HEK293 (cell line): Measurements from ENCODE around the gene MRPL20.

Experiments used
- CTCF ChIA-PET: fragments of 350-600 bp; formaldehyde crosslinking; extraction: SDS; loops from one replicate; lab custom pipeline; 2021; ENCODE audit warnings: antibody characterized with exemption; lab: Yijun Ruan, JAX
- POLR2A ChIA-PET: fragments of 300-600 bp; formaldehyde crosslinking; extraction: SDS; loops from one replicate; lab custom pipeline; 2020; ENCODE audit warnings: antibody characterized with exemption, inconsistent platforms; lab: Yijun Ruan, JAX
- H3K27ac ChIP-seq: fragments of 200-500 bp; sonication (Bioruptor generic); 2 replicates; pipeline ENCODE4 v1.5.1; 2014; ENCODE audit warnings: low read depth, low read length, control low read depth, inconsistent platforms; ENCODE audit errors: extremely low read depth
- H3K36me3 ChIP-seq, 2 experiments: fragments of 200-500 bp in 1 of 2; sonication (Bioruptor generic) in 1 of 2; 1 replicate in 1 of 2; 2 replicates in 1 of 2; pipeline ENCODE4 v1.5.1; 2014 to 2017; ENCODE audit warnings: inconsistent platforms in 2 of 2, low read length in 2 of 2; ENCODE audit not compliant: control insufficient read depth in 2 of 2, insufficient read depth in 1 of 2
- H3K4me1 ChIP-seq: fragments of 200-500 bp; sonication (Bioruptor generic); 2 replicates; pipeline ENCODE4 v1.5.1; 2014; ENCODE audit warnings: mild to moderate bottlenecking, low read length, inconsistent platforms; ENCODE audit not compliant: control insufficient read depth, insufficient read depth
- H3K4me3 ChIP-seq: 2 replicates; pipeline ENCODE4 v1.5.1; 2011; ENCODE audit warnings: low read depth, mild to moderate bottlenecking, control low read depth, low read length, moderate library complexity
- H3K9me3 ChIP-seq: fragments of 200-500 bp; sonication (Bioruptor generic); 2 replicates; pipeline ENCODE4 v1.5.1; 2014; ENCODE audit warnings: low read depth, low read length, inconsistent platforms; ENCODE audit not compliant: control insufficient read depth, insufficient read depth
- GFI1B ChIP-seq: fragments of 450-650 bp; formaldehyde crosslinking; IDR thresholded peaks from 2 replicates; pipeline ENCODE4 v1.5.1; 2016; ENCODE audit warnings: missing biosample characterization, missing genetic modification characterization
- GLIS2 ChIP-seq: fragments of 450-650 bp; formaldehyde crosslinking; IDR thresholded peaks from 2 replicates; pipeline ENCODE4 v1.5.1; 2016; ENCODE audit warnings: missing biosample characterization, missing genetic modification characterization
- KLF7 ChIP-seq: fragments of 450-650 bp; formaldehyde crosslinking; IDR thresholded peaks from 2 replicates; pipeline ENCODE4 v1.5.1; 2016; ENCODE audit warnings: missing biosample characterization, missing genetic modification characterization, borderline replicate concordance
- KLF9 ChIP-seq: fragments of 450-650 bp; formaldehyde crosslinking; IDR thresholded peaks from 2 replicates; pipeline ENCODE4 v1.5.1; 2016; ENCODE audit warnings: missing biosample characterization, missing genetic modification characterization, low read depth
- MYNN ChIP-seq: fragments of 450-650 bp; formaldehyde crosslinking; IDR thresholded peaks from 2 replicates; pipeline ENCODE4 v1.5.1; 2016; ENCODE audit warnings: missing biosample characterization, missing genetic modification characterization, borderline replicate concordance
- PRDM1 ChIP-seq: fragments of 450-650 bp; formaldehyde crosslinking; IDR thresholded peaks from 2 replicates; pipeline ENCODE4; 2016; ENCODE audit warnings: missing biosample characterization, missing genetic modification characterization
- ZBTB20 ChIP-seq: fragments of 450-650 bp; formaldehyde crosslinking; IDR thresholded peaks from 2 replicates; pipeline ENCODE4 v1.5.1; 2016; ENCODE audit warnings: missing biosample characterization, missing genetic modification characterization
- ZNF146 ChIP-seq: fragments of 450-650 bp; formaldehyde crosslinking; IDR thresholded peaks from 2 replicates; pipeline ENCODE4 v1.5.1; 2016; ENCODE audit warnings: missing biosample characterization, missing genetic modification characterization
- ZNF214 ChIP-seq: fragments of 450-650 bp; formaldehyde crosslinking; IDR thresholded peaks from 2 replicates; pipeline ENCODE4 v1.5.1; 2017; ENCODE audit warnings: missing biosample characterization, mild to moderate bottlenecking, missing genetic modification characterization, borderline replicate concordance
- ZNF341 ChIP-seq: fragments of 450-650 bp; formaldehyde crosslinking; IDR thresholded peaks from 2 replicates; pipeline ENCODE4; 2016; ENCODE audit warnings: low read depth, missing biosample characterization, missing genetic modification characterization
- ZNF354C ChIP-seq: fragments of 450-650 bp; formaldehyde crosslinking; IDR thresholded peaks from 2 replicates; pipeline ENCODE4 v1.5.1; 2016; ENCODE audit warnings: missing biosample characterization, missing genetic modification characterization, low read depth, borderline replicate concordance
- ZNF391 ChIP-seq: fragments of 450-650 bp; formaldehyde crosslinking; IDR thresholded peaks from 2 replicates; pipeline ENCODE4 v1.5.1; 2016; ENCODE audit warnings: low read depth, missing biosample characterization, missing genetic modification characterization, borderline replicate concordance
- ZNF433 ChIP-seq: fragments of 450-650 bp; formaldehyde crosslinking; IDR thresholded peaks from 2 replicates; pipeline ENCODE4 v1.5.1; 2016; ENCODE audit warnings: missing biosample characterization, missing genetic modification characterization, low read depth
- ZNF501 ChIP-seq: fragments of 450-650 bp; formaldehyde crosslinking; IDR thresholded peaks from 2 replicates; pipeline ENCODE4 v1.5.1; 2016; ENCODE audit warnings: missing biosample characterization, missing genetic modification characterization
- ZNF521 ChIP-seq: fragments of 450-650 bp; formaldehyde crosslinking; IDR thresholded peaks from 2 replicates; pipeline ENCODE4 v1.5.1; 2017; ENCODE audit warnings: missing biosample characterization, mild to moderate bottlenecking, missing genetic modification characterization
- ZNF621 ChIP-seq: fragments of 450-650 bp; formaldehyde crosslinking; IDR thresholded peaks from 2 replicates; pipeline ENCODE4 v1.5.1; 2017; ENCODE audit warnings: missing biosample characterization, missing genetic modification characterization
- ZNF670 ChIP-seq: fragments of 450-650 bp; formaldehyde crosslinking; IDR thresholded peaks from 2 replicates; pipeline ENCODE4 v1.5.1; 2016; ENCODE audit warnings: missing biosample characterization, missing genetic modification characterization, low read depth
- TF ChIP-seq, protein P1 (sequence below): sonication (generic); formaldehyde crosslinking; IDR thresholded peaks from 2 replicates; pipeline ENCODE4 v1.8.1; 2022; ENCODE audit warnings: mild to moderate bottlenecking, moderate library complexity, missing genetic modification reagents
- TF ChIP-seq, protein P2 (sequence below): fragments of 450-650 bp; formaldehyde crosslinking; IDR thresholded peaks from 2 replicates; pipeline ENCODE4 v1.5.1; 2016; ENCODE audit warnings: missing biosample characterization, missing genetic modification characterization
- TF ChIP-seq, protein P3 (sequence below): fragments of 450-650 bp; formaldehyde crosslinking; IDR thresholded peaks from 2 replicates; pipeline ENCODE4 v1.5.1; 2016; ENCODE audit warnings: missing biosample characterization, missing genetic modification characterization
- TF ChIP-seq, protein P4 (sequence below): fragments of 450-650 bp; formaldehyde crosslinking; optimal IDR thresholded peaks from 2 replicates; pipeline ENCODE3; 2016; ENCODE audit warnings: missing biosample characterization, mild to moderate bottlenecking, missing genetic modification characterization
- TF ChIP-seq, protein P5 (sequence below): fragments of 450-650 bp; formaldehyde crosslinking; IDR thresholded peaks from 2 replicates; pipeline ENCODE4 v1.5.1; 2016; ENCODE audit warnings: missing biosample characterization, missing genetic modification characterization, low read depth
- TF ChIP-seq, protein P6 (sequence below): fragments of 450-650 bp; formaldehyde crosslinking; IDR thresholded peaks from 2 replicates; pipeline ENCODE4 v1.5.1; 2016; ENCODE audit warnings: missing biosample characterization, missing genetic modification characterization

The MRPL20 gene

DNA sequence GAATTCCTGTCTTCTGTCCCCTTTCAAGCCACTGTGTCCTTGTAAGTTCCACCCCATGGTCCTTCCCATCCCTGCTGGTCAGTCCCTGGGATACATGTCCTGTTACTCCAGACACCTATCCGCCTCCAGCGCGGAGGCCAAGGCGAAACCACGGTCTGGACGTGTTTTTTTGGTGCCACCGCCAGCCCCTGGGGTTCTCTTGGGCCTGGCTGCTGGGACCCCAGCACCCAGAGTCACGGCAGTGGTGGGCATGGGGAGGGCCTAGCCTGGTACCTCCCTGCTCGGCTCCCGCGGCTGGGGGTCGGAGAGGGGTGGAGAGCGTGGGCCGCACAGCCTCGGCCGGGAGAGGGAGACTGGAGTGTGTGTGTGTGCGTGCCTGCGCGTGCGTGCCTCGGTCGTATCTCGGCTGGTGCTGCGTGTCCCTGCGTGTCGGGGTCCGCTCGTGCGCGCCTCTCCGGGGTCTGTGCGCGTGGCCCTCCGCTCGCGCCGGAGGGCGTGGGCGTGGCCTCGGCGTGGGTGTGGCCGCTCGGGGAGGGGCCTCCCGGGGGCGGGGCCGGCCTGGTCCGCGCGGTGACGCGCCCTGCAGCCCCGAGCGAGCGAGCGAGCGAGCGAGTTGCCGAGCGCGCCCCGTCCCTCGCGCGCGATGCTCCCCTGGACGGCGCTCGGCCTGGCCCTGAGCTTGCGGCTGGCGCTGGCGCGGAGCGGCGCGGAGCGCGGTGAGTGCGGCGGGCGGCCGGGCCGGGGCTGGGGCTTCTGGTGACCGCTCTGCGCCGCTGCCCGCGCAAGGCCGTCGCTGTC is 28.2 kb upstream of the MRPL20 start, which contains the start of gene VWA1 (continued):
- TF ChIP-seq, protein P1, sequence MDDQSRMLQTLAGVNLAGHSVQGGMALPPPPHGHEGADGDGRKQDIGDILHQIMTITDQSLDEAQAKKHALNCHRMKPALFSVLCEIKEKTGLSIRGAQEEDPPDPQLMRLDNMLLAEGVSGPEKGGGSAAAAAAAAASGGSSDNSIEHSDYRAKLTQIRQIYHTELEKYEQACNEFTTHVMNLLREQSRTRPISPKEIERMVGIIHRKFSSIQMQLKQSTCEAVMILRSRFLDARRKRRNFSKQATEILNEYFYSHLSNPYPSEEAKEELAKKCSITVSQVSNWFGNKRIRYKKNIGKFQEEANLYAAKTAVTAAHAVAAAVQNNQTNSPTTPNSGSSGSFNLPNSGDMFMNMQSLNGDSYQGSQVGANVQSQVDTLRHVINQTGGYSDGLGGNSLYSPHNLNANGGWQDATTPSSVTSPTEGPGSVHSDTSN (CRISPR knock-in tag): 0 out of 2 replicates have a peak, but pooled peaks have one; percentile 63
- TF ChIP-seq, protein P2, sequence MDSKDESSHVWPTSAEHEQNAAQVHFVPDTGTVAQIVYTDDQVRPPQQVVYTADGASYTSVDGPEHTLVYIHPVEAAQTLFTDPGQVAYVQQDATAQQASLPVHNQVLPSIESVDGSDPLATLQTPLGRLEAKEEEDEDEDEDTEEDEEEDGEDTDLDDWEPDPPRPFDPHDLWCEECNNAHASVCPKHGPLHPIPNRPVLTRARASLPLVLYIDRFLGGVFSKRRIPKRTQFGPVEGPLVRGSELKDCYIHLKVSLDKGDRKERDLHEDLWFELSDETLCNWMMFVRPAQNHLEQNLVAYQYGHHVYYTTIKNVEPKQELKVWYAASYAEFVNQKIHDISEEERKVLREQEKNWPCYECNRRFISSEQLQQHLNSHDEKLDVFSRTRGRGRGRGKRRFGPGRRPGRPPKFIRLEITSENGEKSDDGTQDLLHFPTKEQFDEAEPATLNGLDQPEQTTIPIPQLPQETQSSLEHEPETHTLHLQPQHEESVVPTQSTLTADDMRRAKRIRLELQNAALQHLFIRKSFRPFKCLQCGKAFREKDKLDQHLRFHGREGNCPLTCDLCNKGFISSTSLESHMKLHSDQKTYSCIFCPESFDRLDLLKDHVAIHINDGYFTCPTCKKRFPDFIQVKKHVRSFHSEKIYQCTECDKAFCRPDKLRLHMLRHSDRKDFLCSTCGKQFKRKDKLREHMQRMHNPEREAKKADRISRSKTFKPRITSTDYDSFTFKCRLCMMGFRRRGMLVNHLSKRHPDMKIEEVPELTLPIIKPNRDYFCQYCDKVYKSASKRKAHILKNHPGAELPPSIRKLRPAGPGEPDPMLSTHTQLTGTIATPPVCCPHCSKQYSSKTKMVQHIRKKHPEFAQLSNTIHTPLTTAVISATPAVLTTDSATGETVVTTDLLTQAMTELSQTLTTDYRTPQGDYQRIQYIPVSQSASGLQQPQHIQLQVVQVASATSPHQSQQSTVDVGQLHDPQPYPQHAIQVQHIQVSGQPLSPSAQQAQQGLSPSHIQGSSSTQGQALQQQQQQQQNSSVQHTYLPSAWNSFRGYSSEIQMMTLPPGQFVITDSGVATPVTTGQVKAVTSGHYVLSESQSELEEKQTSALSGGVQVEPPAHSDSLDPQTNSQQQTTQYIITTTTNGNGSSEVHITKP (tag by site-specific recombination): no peak
- TF ChIP-seq ZNF146 (tag by site-specific recombination) (no peak), KLF7 (tag by site-specific recombination) (0 out of 2 replicates have a peak, but pooled peaks have one; percentile 15), ZNF501 (tag by site-specific recombination) (no peak), ZNF341 (tag by site-specific recombination) (no peak), ZBTB20 (tag by site-specific recombination) (no peak), KLF9 (tag by site-specific recombination) (peak; percentile 93)

DNA sequence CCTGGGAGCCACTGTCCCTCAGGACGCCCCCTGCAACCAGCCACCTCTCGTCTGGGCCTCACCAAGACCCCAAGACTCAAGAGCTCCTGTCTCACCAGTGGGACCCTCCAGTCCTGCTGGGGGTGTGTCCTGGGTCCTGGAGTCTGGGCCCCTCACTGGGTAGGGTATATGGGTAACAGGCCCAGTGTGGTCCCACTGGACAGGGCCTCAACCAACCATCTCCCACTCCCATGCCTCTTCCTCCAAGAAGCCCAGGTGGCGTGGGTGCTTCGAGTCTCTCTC is 27.7 kb upstream of the MRPL20 start:
- no peaks in the 10 kb centered on the region for H3K4me1 ChIP-seq
- no peak overlapping the region for H3K27ac ChIP-seq
- POLR2A ChIA-PET: interaction anchor here (1.0 kb wide), 1 partner anchor 27 kb away, joined by 4 read pairs; the partner anchor contains the start of gene MRPL20
- H3K36me3 ChIP-seq: peaks cover 0 to 9% of the 10 kb centered on the region in 2 experiments; a peak in 1 of 3 replicates
- CTCF ChIA-PET: no interaction called here
- no peak overlapping the region for H3K4me3 ChIP-seq
- TF ChIP-seq GLIS2 (tag by site-specific recombination): no peak
- no peak for TF ChIP-seq PRDM1 (tag by site-specific recombination)
- TF ChIP-seq, protein P3, sequence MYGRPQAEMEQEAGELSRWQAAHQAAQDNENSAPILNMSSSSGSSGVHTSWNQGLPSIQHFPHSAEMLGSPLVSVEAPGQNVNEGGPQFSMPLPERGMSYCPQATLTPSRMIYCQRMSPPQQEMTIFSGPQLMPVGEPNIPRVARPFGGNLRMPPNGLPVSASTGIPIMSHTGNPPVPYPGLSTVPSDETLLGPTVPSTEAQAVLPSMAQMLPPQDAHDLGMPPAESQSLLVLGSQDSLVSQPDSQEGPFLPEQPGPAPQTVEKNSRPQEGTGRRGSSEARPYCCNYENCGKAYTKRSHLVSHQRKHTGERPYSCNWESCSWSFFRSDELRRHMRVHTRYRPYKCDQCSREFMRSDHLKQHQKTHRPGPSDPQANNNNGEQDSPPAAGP (tag by site-specific recombination): no peak
- TF ChIP-seq, protein P4, sequence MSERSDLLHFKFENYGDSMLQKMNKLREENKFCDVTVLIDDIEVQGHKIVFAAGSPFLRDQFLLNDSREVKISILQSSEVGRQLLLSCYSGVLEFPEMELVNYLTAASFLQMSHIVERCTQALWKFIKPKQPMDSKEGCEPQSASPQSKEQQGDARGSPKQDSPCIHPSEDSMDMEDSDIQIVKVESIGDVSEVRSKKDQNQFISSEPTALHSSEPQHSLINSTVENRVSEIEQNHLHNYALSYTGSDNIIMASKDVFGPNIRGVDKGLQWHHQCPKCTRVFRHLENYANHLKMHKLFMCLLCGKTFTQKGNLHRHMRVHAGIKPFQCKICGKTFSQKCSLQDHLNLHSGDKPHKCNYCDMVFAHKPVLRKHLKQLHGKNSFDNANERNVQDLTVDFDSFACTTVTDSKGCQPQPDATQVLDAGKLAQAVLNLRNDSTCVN (tag by site-specific recombination): no peak
- no peak for TF ChIP-seq ZNF670
- no peak for TF ChIP-seq GFI1B (tag by site-specific recombination)
- TF ChIP-seq ZNF214 (tag by site-specific recombination): no peak
- no peak for TF ChIP-seq ZBTB20 (tag by site-specific recombination)
- TF ChIP-seq ZNF521 (tag by site-specific recombination): no peak
- TF ChIP-seq MYNN: no peak
- no peak for TF ChIP-seq ZNF433 (tag by site-specific recombination)
- TF ChIP-seq, protein P5, sequence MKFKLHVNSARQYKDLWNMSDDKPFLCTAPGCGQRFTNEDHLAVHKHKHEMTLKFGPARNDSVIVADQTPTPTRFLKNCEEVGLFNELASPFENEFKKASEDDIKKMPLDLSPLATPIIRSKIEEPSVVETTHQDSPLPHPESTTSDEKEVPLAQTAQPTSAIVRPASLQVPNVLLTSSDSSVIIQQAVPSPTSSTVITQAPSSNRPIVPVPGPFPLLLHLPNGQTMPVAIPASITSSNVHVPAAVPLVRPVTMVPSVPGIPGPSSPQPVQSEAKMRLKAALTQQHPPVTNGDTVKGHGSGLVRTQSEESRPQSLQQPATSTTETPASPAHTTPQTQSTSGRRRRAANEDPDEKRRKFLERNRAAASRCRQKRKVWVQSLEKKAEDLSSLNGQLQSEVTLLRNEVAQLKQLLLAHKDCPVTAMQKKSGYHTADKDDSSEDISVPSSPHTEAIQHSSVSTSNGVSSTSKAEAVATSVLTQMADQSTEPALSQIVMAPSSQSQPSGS: no peak
- TF ChIP-seq ZNF391 (tag by site-specific recombination): no peak
- TF ChIP-seq, protein P6, sequence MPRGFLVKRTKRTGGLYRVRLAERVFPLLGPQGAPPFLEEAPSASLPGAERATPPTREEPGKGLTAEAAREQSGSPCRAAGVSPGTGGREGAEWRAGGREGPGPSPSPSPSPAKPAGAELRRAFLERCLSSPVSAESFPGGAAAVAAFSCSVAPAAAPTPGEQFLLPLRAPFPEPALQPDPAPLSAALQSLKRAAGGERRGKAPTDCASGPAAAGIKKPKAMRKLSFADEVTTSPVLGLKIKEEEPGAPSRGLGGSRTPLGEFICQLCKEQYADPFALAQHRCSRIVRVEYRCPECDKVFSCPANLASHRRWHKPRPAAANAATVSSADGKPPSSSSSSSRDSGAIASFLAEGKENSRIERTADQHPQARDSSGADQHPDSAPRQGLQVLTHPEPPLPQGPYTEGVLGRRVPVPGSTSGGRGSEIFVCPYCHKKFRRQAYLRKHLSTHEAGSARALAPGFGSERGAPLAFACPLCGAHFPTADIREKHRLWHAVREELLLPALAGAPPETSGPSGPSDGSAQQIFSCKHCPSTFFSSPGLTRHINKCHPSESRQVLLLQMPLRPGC (tag by site-specific recombination): no peak
- no peak for TF ChIP-seq ZNF621
- no peak for TF ChIP-seq ZNF354C
- no peaks in the 10 kb centered on the region for H3K9me3 ChIP-seq
